Measurements from ENCODE around the gene TOP2A.

Gene TOP2A

GRCh38 chr17:40445751-40446468 lies 28.2 kb upstream of the TOP2A start:
- H3K4me1 ChIP-seq (ENCODE audit: insufficient read depth, low read length): peaks cover 64% of the 10 kb centered on the region
- H3K36me3 ChIP-seq (ENCODE audit: insufficient read depth, low read length): peaks cover 5% of the 10 kb centered on the region; the same call in 1 of the 2 replicates
- H3K27me3 ChIP-seq (ENCODE audit: insufficient read depth, low read length, poor library complexity): no peaks in the 10 kb centered on the region
- DNase-seq (no peak), ATAC-seq (ENCODE audit: insufficient read depth, low read depth) (no peak)
- peak overlapping the region; percentile 75 for H3K27ac ChIP-seq (ENCODE audit: low read length)
- H3K4me3 ChIP-seq (ENCODE audit: low read depth in 1 of 2, low read length in 2 of 2): peak overlapping the region in 1 of 2 experiments; percentile 83; a peak in 2 of 4 replicates
- H4K20me1 ChIP-seq (ENCODE audit: insufficient read depth, low read length): no peaks in the 10 kb centered on the region
- no peak overlapping the region for H2AFZ ChIP-seq (ENCODE audit: low read depth, low read length)
- no peaks in the 10 kb centered on the region for H3K9me3 ChIP-seq (ENCODE audit: insufficient read depth, low read length, severe bottlenecking)
- peak overlapping the region; percentile 93 for H3K4me2 ChIP-seq (ENCODE audit: insufficient read depth, low read length)
- peak overlapping the region; percentile 75 for H3K9ac ChIP-seq (ENCODE audit: low read depth, low read length)
- no peak for TF ChIP-seq EZH2 (IDR thresholded peaks at IDR 0.05; ENCODE audit: borderline replicate concordance, low read depth, low read length, severe bottlenecking)
- no peak for TF ChIP-seq CTCF (IDR thresholded peaks at IDR 0.05; ENCODE audit: borderline replicate concordance, extremely low read depth, low read length, poor library complexity, severe bottlenecking)
- peaks cover 66% of the 10 kb centered on the region for H3K79me2 ChIP-seq (ENCODE audit: insufficient read depth, low read length)

- peaks cover 52% of the 10 kb centered on the region for H3K79me2 ChIP-seq (ENCODE audit: insufficient read depth, low read length)
- no peak for TF ChIP-seq EZH2 (IDR thresholded peaks at IDR 0.05; ENCODE audit: borderline replicate concordance, low read depth, low read length, severe bottlenecking)
- no peak for TF ChIP-seq CTCF (IDR thresholded peaks at IDR 0.05; ENCODE audit: borderline replicate concordance, extremely low read depth, low read length, poor library complexity, severe bottlenecking)
- peak overlapping the region; percentile 45 to 83 for H3K4me3 ChIP-seq (ENCODE audit: low read depth in 1 of 2, low read length in 2 of 2)
- no peaks in the 10 kb centered on the region for H4K20me1 ChIP-seq (ENCODE audit: insufficient read depth, low read length)
- peaks cover 5% of the 10 kb centered on the region; the same call in 1 of the 2 replicates for H3K36me3 ChIP-seq (ENCODE audit: insufficient read depth, low read length)
- peak overlapping the region; percentile 67 for H2AFZ ChIP-seq (ENCODE audit: low read depth, low read length)
- peak overlapping the region; percentile 93 for H3K4me2 ChIP-seq (ENCODE audit: insufficient read depth, low read length)
- ATAC-seq (ENCODE audit: insufficient read depth, low read depth) (peak; percentile 35), DNase-seq (peak; percentile 48)
- H3K9ac ChIP-seq (ENCODE audit: low read depth, low read length): peak overlapping the region; percentile 75
- H3K27me3 ChIP-seq (ENCODE audit: insufficient read depth, low read length, poor library complexity): no peaks in the 10 kb centered on the region
- peak overlapping the region; percentile 75 for H3K27ac ChIP-seq (ENCODE audit: low read length)
- H3K4me1 ChIP-seq (ENCODE audit: insufficient read depth, low read length): peaks cover 63% of the 10 kb centered on the region
- no peaks in the 10 kb centered on the region for H3K9me3 ChIP-seq (ENCODE audit: insufficient read depth, low read length, severe bottlenecking)
Measured at GRCh38 chr17:40443988-40444899, 26.5 kb upstream of the TOP2A start.

GRCh38 chr17:40443196-40443987 lies 25.7 kb upstream of the TOP2A start, which contains the start of gene IGFBP4:
TSS of gene IGFBP4 (plus strand) at chr17:40443450. CDS start at chr17:40443736, 286 bp downstream.
- Histone ChIP-seq H3K9me3 (ENCODE audit: insufficient read depth, low read length, severe bottlenecking) (no peaks in the 10 kb centered on the region), H3K36me3 (ENCODE audit: insufficient read depth, low read length) (no peaks in the 10 kb centered on the region), H3K9ac (ENCODE audit: low read depth, low read length) (peak within 1 kb of the TSS; percentile 75), H3K4me2 (ENCODE audit: insufficient read depth, low read length) (peak within 1 kb of the TSS; percentile 93), H3K4me1 (ENCODE audit: insufficient read depth, low read length) (peaks cover 55% of the 10 kb centered on the region), H3K4me3 (ENCODE audit: low read depth in 1 of 2, low read length in 2 of 2) (peak within 1 kb of the TSS; percentile 45 to 83), H3K79me2 (ENCODE audit: insufficient read depth, low read length) (peaks cover 44% of the 10 kb centered on the region), H3K27ac (ENCODE audit: low read length) (peak within 1 kb of the TSS; percentile 75), H3K27me3 (ENCODE audit: insufficient read depth, low read length, poor library complexity) (no peaks in the 10 kb centered on the region), H2AFZ (ENCODE audit: low read depth, low read length) (peak within 1 kb of the TSS; percentile 67), H4K20me1 (ENCODE audit: insufficient read depth, low read length) (no peaks in the 10 kb centered on the region)
- DNase-seq: peak; percentile 75
- ATAC-seq (ENCODE audit: insufficient read depth, low read depth): peak; percentile 68
- TF ChIP-seq EZH2 (IDR thresholded peaks at IDR 0.05; ENCODE audit: borderline replicate concordance, low read depth, low read length, severe bottlenecking) (no peak), CTCF (IDR thresholded peaks at IDR 0.05; ENCODE audit: borderline replicate concordance, extremely low read depth, low read length, poor library complexity, severe bottlenecking) (peak; percentile 76)

Data from DND-41 (cell line).